CD14-positive monocyte (primary cell): ENCODE results near the gene MIOX. TPM values are rescaled to one million over a fixed set of nuclear protein-coding genes. Genes with fewer than 3 reads are reported as not detected.

Source experiments
- DNase-seq, 3 donors: peaks; one replicate each; pipeline ENCODE4 v3.0.0-alpha.2; 2011 to 2022
- H2AFZ ChIP-seq: 2 replicates; pipeline ENCODE4 v1.6.0; 2012; ENCODE audit warnings: mild to moderate bottlenecking, low read depth, low read length, inconsistent platforms; ENCODE audit not compliant: insufficient read depth, poor library complexity, severe bottlenecking
- H3K27ac ChIP-seq, 2 donors: 1 replicate in 1 of 2; 2 replicates in 1 of 2; pipeline ENCODE4 v1.5.1; 2012 to 2013; ENCODE audit warnings: low read length in 2 of 2, control low read depth in 1 of 2, inconsistent platforms in 1 of 2, low read depth in 1 of 2, mild to moderate bottlenecking in 1 of 2
- H3K27me3 ChIP-seq, 2 donors: one replicate each; pipeline versions ENCODE4 v1.6.0 to v1.6.1; 2011 to 2013; ENCODE audit warnings: low read length in 2 of 2; ENCODE audit not compliant: control insufficient read depth in 2 of 2, insufficient read depth in 2 of 2
- H3K36me3 ChIP-seq, 2 donors: replicated peaks in 1 of 2; 1 replicate in 1 of 2; 2 replicates in 1 of 2; pipeline versions ENCODE4 v1.5.1 to v1.6.1; 2012 to 2013; ENCODE audit warnings: low read length in 2 of 2, control low read depth in 1 of 2, inconsistent platforms in 1 of 2, mild to moderate bottlenecking in 1 of 2; ENCODE audit not compliant: insufficient read depth in 2 of 2, control insufficient read depth in 1 of 2
- H3K4me1 ChIP-seq, 2 donors: 1 replicate in 1 of 2; 2 replicates in 1 of 2; pipeline versions ENCODE4 v1.5.1 to v1.6.1; 2012 to 2013; ENCODE audit warnings: low read length in 2 of 2, control low read depth in 1 of 2, inconsistent platforms in 1 of 2, mild to moderate bottlenecking in 1 of 2, moderate library complexity in 1 of 2; ENCODE audit not compliant: insufficient read depth in 2 of 2, control insufficient read depth in 1 of 2
- H3K4me2 ChIP-seq: replicated peaks from 2 replicates; pipeline ENCODE3; 2012; ENCODE audit warnings: low read length, moderate library complexity, mild to moderate bottlenecking; ENCODE audit not compliant: poor library complexity, severe bottlenecking; ENCODE audit errors: extremely low read depth
- H3K4me3 ChIP-seq, 3 experiments: fragments of 200-600 bp in 1 of 3; sonication (generic) in 1 of 3; replicated peaks in 1 of 3; 1 replicate in 2 of 3; 2 replicates in 1 of 3; pipeline ENCODE4 v1.5.1; 2011 to 2013; ENCODE audit warnings: low read length in 3 of 3, mild to moderate bottlenecking in 3 of 3, control low read depth in 2 of 3, low read depth in 2 of 3, inconsistent platforms in 1 of 3, moderate library complexity in 1 of 3
- H3K79me2 ChIP-seq: 2 replicates; pipeline ENCODE4 v1.6.0; 2012; ENCODE audit warnings: mild to moderate bottlenecking, control low read depth, inconsistent platforms, low read length, moderate library complexity; ENCODE audit not compliant: insufficient read depth
- H3K9ac ChIP-seq: 2 replicates; pipeline ENCODE4 v1.6.0; 2017; ENCODE audit warnings: low read length, mild to moderate bottlenecking; ENCODE audit not compliant: insufficient read depth, poor library complexity, severe bottlenecking
- H3K9me3 ChIP-seq, 2 donors: replicated peaks in 1 of 2; 1 replicate in 1 of 2; 2 replicates in 1 of 2; pipeline versions ENCODE4 v1.5.1 to v1.6.1; 2012 to 2013; ENCODE audit warnings: low read length in 2 of 2, control low read depth in 1 of 2; ENCODE audit not compliant: control insufficient read depth in 1 of 2, insufficient read depth in 1 of 2
- H4K20me1 ChIP-seq: 2 replicates; pipeline ENCODE4 v1.6.0; 2012; ENCODE audit warnings: mild to moderate bottlenecking, low read length, control low read depth, moderate library complexity; ENCODE audit not compliant: insufficient read depth
- H3K27ac Mint-ChIP-seq, 7 donors: one replicate each; pipeline ENCODE4 v1.8.0; 2020; ENCODE audit warnings: mild to moderate bottlenecking in 7 of 7, mixed read lengths in 7 of 7, moderate library complexity in 6 of 7, inconsistent platforms in 2 of 7
- H3K27me3 Mint-ChIP-seq, 3 donors: one replicate each; pipeline ENCODE4 v1.8.0; 2021 to 2022; ENCODE audit warnings: low read depth in 3 of 3, mild to moderate bottlenecking in 3 of 3, mixed read lengths in 3 of 3, moderate library complexity in 3 of 3, inconsistent platforms in 1 of 3
- H3K36me3 Mint-ChIP-seq, 2 donors: one replicate each; pipeline ENCODE4 v1.8.0; 2020; ENCODE audit warnings: mixed read lengths in 2 of 2, inconsistent platforms in 1 of 2, mild to moderate bottlenecking in 1 of 2
- H3K4me1 Mint-ChIP-seq: one replicate; pipeline ENCODE4 v1.8.0; 2020; ENCODE audit warnings: mild to moderate bottlenecking, mixed read lengths
- H3K4me3 Mint-ChIP-seq, 2 donors: one replicate each; pipeline ENCODE4 v1.8.0; 2020; ENCODE audit warnings: mild to moderate bottlenecking in 2 of 2, mixed read lengths in 2 of 2, moderate library complexity in 1 of 2
- H3K9me3 Mint-ChIP-seq, 7 donors: one replicate each; pipeline ENCODE4 v1.8.0; 2020 to 2022; ENCODE audit warnings: mixed read lengths in 7 of 7, mild to moderate bottlenecking in 6 of 7, moderate library complexity in 6 of 7, inconsistent platforms in 2 of 7
- WGBS: methylation state at CpG from one replicate; pipeline ENCODE4 v1.1.5; 2013; ENCODE audit warnings: missing lambda C conversion rate; ENCODE audit not compliant: insufficient coverage; 5-methylcytosine and 5-hydroxymethylcytosine counted together
- intact Hi-C, 2 donors: fragments of 100-400 bp; cut with micrococcal nuclease; formaldehyde crosslinking; loops; one replicate each; pipeline versions ENCODE4 v1.15.0 to v1.15.1; 2023
- polyA plus RNA-seq, 3 donors: library from polyadenylated mRNA; depleted of rRNA in 1 of 3; unstranded in 2 of 3; stranded (reverse) in 1 of 3; fragments of 300-500 nt in 2 of 3; fragments of >200 nt in 1 of 3; fragmentation: Illumina TruSeq in 2 of 3; gene quantifications; 1 replicate in 2 of 3; 2 replicates in 1 of 3; pipeline ENCODE4 v1.2.3, GENCODE V29; 2012 to 2021
- TF ChIP-seq, protein P1 (sequence below): fragments of 200-600 bp; IDR thresholded peaks from one replicate; pipeline ENCODE4 v1.8.0; 2022; ENCODE audit warnings: antibody characterized with exemption, mild to moderate bottlenecking

Gene MIOX
- polyA plus RNA-seq, 3 donors, result not detected

DNA sequence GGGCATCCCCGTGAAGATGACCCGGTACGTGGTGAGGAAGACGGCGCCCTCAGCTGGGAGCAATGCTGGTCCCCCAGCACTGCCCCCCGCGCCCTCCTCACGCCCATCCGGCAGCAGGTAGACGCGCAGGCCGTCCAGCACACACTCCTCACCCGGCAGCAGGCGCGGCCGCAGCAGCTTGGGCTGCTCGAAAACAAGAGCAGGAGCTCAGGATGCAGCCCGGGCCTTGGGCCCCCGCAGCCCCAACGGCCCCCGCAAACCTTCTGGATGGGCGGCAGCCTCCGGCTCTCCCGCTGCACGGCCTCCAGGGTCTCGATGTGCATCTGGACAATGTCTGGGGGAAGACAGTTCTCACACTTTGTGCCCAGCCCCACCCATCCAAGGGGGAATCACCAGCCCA lies 25.1 kb upstream of the MIOX start:
- no peak overlapping the region for H3K4me3 Mint-ChIP-seq
- H3K79me2 ChIP-seq, result no peaks in the 10 kb centered on the region
- no peak overlapping the region for H3K4me2 ChIP-seq
- WGBS, result 99% methylated on average over 26 of the region's 26 CpGs
- H3K36me3 ChIP-seq, result peaks cover 96 to 100% of the 10 kb centered on the region in 2 donors
- H3K4me1 ChIP-seq, result no peaks in the 10 kb centered on the region
- no peaks in the 10 kb centered on the region for H3K4me1 Mint-ChIP-seq
- no peak overlapping the region for H3K27ac ChIP-seq
- peaks cover 0 to 3% (median 0%) of the 10 kb centered on the region in 7 donors for H3K9me3 Mint-ChIP-seq
- no peaks in the 10 kb centered on the region for H3K9me3 ChIP-seq
- no peak overlapping the region for H3K9ac ChIP-seq
- no peak for DNase-seq
- H3K4me3 ChIP-seq, result no peak overlapping the region
- peaks cover 78 to 97% of the 10 kb centered on the region in 2 donors for H3K36me3 Mint-ChIP-seq
- TF ChIP-seq, protein P1, sequence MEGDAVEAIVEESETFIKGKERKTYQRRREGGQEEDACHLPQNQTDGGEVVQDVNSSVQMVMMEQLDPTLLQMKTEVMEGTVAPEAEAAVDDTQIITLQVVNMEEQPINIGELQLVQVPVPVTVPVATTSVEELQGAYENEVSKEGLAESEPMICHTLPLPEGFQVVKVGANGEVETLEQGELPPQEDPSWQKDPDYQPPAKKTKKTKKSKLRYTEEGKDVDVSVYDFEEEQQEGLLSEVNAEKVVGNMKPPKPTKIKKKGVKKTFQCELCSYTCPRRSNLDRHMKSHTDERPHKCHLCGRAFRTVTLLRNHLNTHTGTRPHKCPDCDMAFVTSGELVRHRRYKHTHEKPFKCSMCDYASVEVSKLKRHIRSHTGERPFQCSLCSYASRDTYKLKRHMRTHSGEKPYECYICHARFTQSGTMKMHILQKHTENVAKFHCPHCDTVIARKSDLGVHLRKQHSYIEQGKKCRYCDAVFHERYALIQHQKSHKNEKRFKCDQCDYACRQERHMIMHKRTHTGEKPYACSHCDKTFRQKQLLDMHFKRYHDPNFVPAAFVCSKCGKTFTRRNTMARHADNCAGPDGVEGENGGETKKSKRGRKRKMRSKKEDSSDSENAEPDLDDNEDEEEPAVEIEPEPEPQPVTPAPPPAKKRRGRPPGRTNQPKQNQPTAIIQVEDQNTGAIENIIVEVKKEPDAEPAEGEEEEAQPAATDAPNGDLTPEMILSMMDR, result no peak
- no peak overlapping the region for H3K27ac Mint-ChIP-seq
- intact Hi-C loops, result no loop called here
- H4K20me1 ChIP-seq, result peaks cover 13% of the 10 kb centered on the region
- no peaks in the 10 kb centered on the region for H3K27me3 ChIP-seq
- no peak overlapping the region for H2AFZ ChIP-seq
- H3K27me3 Mint-ChIP-seq, result peaks cover 0 to 2% (median 0%) of the 10 kb centered on the region in 3 donors

DNA sequence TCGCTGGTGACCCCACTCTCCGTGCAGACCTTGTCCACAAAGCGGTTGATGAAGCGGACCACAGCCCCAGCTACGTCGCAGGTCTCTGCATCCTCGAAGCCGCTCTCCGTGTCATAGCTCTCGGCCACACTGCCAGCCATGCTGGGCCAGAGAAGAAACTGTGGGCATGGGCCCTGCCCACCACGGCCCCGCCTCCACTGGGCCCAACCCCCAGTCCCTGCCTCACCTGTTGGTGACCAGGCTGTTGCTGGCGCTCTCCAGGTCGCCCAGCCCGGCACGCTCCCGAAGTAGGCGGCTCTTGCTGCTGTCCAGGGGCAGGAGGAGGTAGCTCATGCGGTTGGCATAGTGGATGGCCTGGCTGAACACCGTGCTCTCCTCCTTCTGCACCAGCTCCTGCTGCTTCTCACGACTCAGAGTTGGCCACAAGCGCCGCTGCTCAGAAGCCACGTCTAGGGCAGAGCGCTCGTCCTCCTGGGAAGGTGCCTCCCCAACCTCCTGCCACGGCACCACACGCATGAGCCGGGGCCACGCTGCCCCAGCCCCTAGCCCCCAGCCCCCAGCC lies 24.6 kb upstream of the MIOX start:
- no peaks in the 10 kb centered on the region for H3K4me1 ChIP-seq
- WGBS, result 97% methylated on average over 26 of the region's 30 CpGs

More for the DNA sequence above, 24.6 kb upstream of the MIOX start:
- Histone ChIP-seq H3K9ac (no peak overlapping the region), H3K9me3 (no peaks in the 10 kb centered on the region), H3K27me3 (no peaks in the 10 kb centered on the region), H2AFZ (no peak overlapping the region), H3K4me2 (no peak overlapping the region), H3K36me3 (peaks cover 96 to 100% of the 10 kb centered on the region in 2 donors), H3K4me3 (no peak overlapping the region), H3K79me2 (no peaks in the 10 kb centered on the region), H4K20me1 (peaks cover 17% of the 10 kb centered on the region), H3K27ac (no peak overlapping the region)
- TF ChIP-seq, protein P1, result no peak
- intact Hi-C loops, result no loop called here
- Mint-ChIP-seq H3K4me3 (no peak overlapping the region), H3K27ac (no peak overlapping the region), H3K36me3 (peaks cover 80 to 97% of the 10 kb centered on the region in 2 donors), H3K9me3 (peaks cover 0 to 3% (median 0%) of the 10 kb centered on the region in 7 donors), H3K27me3 (peaks cover 0 to 2% (median 0%) of the 10 kb centered on the region in 3 donors), H3K4me1 (no peaks in the 10 kb centered on the region)
- no peak for DNase-seq
